GM23248 (cell line): ENCODE results near the gene PID1.

Source experiments
- EZH2 ChIP-seq: fragments of 200-600 bp; sonication (generic); IDR thresholded peaks from 2 replicates; pipeline ENCODE4 v1.6.1; 2018; ENCODE audit warnings: antibody characterized with exemption, mild to moderate bottlenecking; ENCODE audit not compliant: insufficient read depth, poor library complexity, severe bottlenecking
- EZH2phosphoT487 ChIP-seq: fragments of 200-600 bp; sonication (generic); IDR thresholded peaks from 2 replicates; pipeline ENCODE4 v1.6.1; 2018; ENCODE audit warnings: antibody characterized with exemption, moderate library complexity, mild to moderate bottlenecking, low read depth; ENCODE audit not compliant: insufficient read depth

DNA sequence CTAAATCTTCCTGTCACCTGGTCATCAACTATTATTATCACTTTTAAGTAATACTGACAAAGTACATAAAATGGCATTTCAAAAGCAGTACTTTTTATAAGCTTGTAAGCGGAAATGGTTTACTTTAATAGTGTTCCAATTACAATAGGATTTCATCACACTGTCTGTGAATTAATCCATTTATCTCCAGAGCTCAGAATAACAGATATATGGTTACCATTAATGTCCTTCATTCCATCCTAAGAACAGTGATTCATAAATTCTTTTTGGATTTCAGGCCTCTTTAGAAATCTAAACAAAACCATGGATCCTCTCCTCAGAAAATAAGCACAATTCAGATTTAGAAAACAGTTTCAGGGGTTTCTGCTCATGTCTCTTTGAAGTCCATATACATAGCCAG, 68.4 kb downstream of the PID1 start:
- TF ChIP-seq EZH2phosphoT487 (no peak), EZH2 (no peak)
